ENCODE data around the gene SMIM9.
"Not testable (repeated sequence)": the region's sequence is repeated elsewhere in the genome, so short reads cannot be mapped to it uniquely, and the experiment has no call there.

Gene SMIM9

DNA sequence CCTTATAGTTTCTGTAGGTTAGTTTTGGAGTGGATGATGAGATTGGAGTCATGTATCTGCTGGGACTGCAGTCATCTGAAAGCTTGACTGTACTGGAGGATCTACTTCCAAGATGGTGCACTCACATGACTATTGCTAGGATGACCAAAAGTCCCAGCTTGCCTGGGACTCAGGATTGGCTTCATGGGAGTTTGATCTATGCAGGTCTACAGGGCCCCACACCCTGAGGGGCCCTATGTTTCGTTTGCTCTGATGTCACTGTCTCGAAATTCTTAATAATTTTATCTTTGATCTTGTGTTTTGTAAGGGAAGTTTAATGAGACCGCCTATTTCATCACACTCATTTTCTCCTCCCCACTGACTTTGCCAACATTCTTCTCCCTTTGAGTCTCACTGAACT is at the start of gene SMIM9:
Gene SMIM9, minus strand, starts transcription at position 101 of the 400 bp plus-strand sequence. CDS start 3,806 bp downstream, outside the sequence.
- no peak for DNase-seq

DNA sequence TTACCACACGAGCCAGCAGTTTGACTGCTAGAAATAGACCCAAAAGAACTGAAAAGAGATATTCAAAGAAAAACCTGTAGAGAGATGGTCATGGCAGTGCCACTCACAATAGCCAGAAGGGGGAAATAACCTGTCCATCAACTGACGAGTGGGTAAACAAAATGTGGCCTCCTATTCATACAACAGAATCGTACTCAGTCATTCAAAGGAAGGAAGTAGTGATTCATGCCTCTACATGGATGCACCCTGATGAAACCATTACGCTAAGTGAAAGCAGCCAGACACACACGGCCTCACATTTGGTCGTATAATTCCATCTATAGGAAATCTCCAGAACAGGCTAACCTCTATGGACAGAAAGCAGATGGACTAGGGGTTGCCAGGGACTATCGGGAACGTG is 49.6 kb upstream of the SMIM9 start:
- DNase-seq: not testable (repeated sequence)

DNA sequence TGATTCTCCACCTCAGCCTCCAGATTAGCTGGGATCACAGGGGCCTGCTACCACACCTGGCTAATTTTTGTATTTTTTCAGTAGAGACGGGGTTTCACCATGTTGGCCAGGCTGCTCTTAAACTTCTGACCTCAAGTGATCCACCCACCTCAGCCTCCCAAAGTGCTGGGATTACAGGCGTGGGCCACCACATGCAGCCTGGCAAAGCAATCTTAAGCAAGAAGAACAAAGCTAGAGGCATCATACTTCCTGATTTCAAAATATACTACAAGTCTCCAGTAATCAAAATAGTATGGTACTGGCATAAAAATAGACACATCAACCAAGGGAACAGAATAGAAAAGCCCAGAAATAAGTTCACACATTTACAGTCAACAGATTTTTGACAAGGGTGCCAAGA is 38.9 kb upstream of the SMIM9 start:
- no peak for DNase-seq

DNA sequence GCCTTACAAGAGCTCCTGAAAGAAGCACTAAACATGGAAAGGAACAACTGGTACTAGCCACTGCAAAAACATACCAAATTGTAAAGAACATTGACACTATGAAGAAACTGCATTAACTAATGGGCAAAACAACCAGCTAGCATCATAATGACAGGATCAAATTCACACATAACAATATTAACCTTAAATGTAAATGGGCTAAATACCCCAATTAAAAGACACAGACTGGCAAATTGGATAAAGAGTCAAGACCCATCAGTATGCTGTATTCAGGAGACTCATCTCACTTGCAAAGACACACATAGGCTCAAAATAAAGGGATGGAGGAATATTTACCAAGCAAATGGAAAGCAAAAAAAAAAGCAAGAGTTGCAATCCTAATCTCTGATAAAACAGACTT is 34.1 kb upstream of the SMIM9 start:
- DNase-seq: not testable (repeated sequence)

DNA sequence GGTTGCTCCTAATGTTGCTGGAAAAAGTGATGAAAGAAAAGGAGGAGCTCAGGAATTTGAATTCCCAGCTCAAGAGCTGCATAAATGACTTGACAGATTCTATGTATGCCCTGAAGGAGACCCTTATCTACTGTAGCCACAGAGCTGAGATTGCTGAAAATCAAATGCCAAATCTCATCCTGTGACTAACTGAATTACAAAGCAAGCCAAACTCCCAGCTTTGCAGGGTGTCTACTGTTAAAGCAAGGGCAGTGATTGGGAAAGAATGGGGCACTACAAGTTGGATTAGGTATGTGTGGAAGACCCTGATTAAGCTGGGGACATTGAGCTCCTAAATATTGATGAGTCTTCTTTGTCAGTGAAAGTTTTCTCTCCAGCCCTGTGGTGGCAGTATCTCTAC is 20.8 kb upstream of the SMIM9 start:
- DNase-seq: no peak

DNA sequence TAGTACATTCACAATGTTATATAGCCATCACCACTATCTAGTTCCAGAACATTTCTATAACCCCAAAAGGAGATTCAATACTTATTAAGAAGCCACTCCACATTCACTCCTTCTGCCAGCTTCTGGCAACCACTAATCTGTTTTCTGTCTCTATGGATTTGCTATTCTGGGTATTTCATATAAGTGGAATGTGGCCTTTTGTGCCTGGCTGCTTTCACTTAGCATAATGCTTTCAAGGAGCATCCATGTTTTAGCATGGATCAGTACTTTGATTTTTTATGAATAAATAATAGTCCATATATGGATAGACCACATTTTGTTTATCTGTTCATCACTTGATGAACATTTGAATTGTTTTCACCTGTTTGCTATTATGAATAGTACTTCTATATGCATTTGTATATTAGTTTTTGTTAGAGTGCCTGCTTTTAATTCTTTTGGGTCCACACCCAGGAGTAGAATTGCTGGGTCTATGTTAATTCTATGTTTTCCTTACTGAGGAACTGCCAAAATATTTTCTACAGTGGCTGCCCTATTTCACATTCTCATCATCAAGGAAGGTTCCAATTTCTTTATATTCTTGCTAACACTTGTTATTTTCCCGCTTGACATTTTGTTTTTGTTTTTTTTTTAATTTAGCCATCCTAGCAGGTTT is 16.6 kb upstream of the SMIM9 start:
- no peak for DNase-seq

DNA sequence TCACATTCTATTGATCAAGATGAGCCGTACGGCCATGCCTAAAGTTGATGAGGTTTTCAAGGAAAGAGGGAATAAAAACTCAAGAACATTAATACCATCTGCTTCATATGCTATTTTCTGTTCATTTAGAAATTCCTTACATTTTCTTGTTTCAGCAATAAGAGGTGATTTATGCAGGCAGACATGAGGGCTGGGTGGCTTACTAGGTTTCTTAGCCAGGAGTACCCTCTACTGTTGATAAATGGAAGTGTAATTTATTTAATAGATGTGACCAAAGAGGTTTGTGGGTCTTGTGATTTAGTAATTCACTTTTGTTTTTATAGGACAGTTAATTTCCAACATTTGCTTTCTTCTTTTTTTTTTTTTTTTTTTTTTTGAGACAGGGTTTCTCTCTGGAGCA is 6.4 kb upstream of the SMIM9 start:
- DNase-seq: peak; percentile 42

DNA sequence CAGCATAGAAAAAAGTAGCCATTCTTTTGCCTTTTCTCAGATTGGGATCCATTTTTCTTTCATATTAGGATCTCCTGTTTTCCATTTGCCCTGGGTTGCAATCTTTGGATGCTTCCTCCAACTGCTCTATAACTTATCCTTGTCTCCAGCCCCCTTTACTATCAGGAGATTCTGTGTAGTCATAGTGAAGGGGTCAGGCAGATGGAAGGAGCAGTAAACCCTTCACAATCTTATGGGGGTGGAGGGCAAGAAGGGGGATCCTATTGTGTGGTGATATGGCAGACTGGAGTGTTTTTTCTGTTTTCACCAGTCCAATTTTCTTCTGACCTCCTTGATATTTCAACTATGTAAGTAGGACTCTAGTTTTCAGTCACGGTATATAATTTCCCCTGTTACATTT is 1.7 kb upstream of the SMIM9 start:
- DNase-seq: no peak

DNA sequence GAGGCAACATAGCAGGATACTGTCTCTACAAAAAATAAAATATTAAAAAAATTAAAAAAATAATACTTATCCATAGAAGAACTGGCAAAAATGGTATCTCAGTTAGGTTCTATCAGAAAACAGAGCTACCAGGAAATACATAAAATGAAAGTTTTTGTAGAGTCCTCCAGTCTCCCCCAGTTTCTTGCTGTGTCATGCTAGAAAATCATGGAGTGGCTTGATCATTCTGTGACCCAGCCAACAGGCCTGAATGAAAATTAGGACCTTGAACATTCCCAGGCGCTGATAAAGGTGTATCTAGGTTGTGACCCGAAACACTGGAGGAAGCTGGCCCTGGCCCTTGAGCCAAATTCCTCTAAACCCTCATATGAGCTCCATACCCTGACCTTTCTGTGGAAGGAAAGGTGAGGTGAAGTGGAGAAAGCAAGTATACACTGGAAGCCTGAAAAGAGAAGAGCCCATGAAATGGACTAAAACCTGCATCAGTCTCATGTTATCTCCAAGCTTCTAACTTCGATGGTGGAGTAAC is 652 bp downstream of the SMIM9 start:
- no peak for DNase-seq

DNA sequence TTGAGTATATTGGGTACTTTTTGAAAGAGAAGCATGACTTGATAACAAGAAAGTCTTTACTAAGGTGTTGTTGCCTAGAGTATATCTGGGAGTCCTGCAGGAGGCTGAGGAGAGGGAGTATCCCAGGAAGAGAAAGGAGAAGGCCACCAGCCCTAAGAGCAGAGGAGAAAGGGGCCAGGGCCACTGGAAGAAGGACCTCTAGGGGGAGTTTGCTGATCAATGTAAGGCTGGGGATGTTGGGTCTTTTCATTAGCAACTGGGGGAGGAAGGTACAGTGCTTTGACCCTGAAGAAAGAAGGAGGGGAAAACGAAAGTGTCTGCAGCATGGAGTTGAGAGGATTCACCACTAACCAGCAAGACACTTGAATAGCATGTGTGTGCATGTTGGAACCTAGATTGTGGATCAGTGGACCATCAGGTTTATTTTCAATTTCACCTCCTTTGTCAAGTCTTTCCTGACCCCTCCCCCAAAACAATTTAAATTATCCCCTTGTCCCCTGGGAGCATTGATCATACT is 4.5 kb downstream of the SMIM9 start:
- DNase-seq: no peak

DNA sequence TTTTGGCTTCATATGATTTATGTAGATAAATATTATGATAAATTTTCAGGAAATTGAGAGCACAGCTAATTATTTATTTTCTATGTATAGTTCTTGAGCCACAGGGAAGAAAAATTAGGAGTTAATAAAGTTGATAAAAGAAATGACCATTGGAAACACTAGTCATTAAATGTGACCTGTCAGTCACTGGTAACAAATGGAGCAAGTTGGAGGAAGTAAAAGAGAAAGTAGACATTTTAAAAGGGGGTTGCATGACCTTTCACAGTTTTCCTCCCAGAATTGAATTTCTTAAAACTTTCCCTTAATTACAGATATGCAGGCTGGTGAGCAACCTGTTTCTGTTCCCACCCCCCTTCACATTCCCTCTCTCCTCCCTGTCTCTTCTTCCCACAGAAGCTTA is 5.3 kb downstream of the SMIM9 start:
- DNase-seq: no peak

DNA sequence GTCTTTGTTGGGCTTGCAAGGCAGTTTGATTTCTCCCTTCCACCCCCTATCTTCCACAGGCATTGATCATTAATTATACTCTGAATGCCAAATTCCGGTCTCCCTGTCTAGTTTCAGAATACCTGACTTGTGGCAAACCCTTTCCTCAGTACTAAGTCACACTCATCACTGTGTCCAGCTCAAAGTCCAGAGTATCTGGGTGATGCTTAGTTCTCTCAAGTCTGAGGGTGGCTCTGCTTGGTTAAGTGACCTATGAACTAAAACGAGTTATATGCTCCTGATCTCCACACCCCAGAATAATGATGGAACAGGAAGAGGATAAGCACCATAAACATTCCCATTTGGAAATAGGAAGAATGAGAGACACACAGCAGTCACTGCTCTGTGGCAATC is 6.5 kb downstream of the SMIM9 start:
- DNase-seq: no peak

DNA sequence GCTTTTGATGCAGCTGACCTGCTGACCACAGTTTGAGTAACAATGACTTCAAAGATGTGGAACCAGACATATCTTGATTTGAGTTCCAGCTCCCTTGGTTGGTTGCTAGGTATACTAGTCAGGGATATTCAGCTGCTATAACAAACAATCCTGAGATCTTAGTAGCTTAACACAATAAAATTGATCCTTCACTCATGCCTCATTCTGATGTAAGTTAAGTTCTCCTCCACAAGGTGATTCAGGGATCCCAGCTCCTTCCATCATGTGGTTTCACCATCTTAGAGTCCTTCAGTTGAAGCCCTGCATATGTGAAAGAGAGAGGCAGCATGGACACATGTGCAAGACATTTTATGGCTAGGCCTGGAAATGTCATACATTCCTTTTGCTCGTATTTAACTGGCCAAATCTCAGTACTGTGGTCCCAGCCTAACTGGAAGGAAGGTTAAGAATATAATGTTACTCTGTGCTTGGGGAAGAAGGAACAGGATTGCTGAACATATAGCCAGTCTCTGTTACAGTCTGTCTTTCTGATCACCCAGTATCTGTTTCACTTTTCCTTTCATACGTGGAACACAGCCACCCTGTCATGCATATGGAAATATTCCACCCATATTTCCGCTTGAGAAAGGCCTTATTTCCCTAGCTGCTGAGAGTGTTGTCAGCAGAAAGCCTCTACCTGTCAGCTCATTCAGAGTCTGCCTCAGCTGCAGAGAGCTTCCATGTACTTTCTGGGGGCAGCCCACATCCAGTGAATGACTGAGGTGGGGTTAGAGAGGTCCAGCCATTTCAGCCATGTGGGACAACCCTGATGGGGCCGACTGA is 7.1 kb downstream of the SMIM9 start:
- no peak for DNase-seq

DNA sequence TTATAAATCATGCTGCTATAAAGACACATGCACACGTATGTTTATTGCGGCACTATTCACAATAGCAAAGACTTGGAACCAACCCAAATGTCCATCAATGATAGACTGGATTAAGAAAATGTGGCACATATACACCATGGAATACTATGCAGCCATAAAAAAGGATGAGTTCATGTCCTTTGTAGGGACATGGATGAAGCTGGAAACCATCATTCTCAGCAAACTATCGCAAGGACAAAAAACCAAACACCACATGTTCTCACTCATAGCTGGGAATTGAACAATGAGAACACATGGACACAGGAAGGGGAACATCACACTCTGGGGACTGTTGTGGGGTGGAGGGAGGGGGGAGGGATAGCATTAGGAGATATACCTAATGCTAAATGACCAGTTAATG is 8.9 kb downstream of the SMIM9 start:
- DNase-seq: not testable (repeated sequence)

DNA sequence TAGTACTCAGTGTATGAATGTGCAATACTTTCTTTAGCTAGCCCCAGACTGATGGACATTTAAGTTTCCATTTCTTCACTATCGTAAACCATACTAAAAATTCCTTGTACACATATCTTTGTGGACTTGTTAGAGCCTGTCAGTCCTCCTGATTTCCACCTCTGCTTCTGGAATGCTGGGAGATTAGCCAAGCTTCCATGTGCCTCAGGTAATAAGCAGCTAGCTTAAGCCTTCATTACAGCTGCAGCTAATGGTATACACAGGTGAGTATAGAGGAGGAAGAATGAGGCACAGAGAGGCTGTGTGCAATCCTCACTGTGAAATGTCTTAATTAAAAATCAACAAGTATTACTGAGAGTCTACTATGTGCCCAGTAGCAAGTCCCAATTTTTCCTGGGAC is 9.8 kb downstream of the SMIM9 start:
- DNase-seq: no peak

DNA sequence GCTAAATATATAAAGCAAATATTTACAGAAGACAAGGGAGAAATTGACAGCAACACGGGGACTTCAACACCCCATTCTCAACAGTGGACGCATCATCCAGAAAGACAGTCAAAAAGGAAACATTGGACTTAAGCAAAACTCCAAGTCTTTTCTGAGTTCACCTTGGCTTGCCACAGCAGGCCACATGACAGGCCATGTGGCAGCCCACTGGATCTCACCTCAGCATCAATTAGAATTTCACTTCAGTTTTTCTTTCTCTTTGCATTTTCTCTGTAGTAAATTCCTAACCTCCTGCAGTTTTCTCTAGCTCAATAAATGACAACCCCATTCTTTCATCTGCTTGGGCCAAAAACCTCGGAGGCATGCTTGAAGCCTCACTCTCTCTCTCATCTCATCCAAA is 12.4 kb downstream of the SMIM9 start:
- no peak for DNase-seq

DNA sequence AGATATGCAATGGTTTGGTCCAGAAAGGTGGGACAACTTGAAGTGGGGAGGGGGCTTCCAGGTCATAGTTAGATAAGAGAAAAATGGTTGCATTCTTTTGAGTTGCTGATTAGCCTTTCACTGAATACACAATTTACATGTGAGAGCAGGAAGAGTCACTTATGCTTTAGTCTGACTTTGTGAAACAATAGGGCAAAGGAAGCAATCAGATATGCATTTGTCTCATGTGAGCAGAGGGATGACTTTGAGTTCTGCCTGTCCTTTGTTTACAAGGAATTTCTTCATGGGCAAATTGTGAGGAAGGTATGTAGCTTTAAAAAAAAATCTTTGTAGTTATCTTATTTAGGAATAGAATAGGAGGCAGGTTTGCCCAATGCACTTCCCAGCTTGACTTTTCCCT is 12.9 kb downstream of the SMIM9 start:
- DNase-seq: no peak

DNA sequence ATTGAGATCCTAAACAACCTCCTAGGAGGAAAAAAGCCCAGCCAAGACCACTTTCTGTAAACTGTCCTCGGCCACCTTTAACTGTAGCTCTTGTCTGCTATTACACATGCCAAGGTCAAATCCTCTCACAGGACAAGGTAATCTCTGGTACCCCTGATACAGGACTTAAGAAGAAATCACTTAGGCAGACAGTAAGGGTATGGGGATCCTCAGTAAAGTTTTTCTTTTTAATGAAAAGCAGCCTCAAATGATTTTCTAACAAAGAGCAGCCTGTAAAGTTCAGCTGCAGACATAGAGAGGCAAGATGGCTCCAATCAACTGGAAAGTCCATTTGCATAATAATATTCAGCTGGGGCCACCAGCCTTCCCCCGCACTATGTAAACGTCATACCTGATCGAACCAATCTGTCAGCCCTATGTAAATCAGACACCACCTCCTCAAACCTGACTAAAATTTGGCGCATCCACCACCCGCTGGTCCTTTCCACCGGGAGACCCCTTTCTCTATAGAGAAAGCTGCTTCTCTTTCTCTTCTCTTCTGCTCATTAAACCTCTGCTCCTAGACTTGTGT is 14.6 kb downstream of the SMIM9 start:
- DNase-seq: no peak

DNA sequence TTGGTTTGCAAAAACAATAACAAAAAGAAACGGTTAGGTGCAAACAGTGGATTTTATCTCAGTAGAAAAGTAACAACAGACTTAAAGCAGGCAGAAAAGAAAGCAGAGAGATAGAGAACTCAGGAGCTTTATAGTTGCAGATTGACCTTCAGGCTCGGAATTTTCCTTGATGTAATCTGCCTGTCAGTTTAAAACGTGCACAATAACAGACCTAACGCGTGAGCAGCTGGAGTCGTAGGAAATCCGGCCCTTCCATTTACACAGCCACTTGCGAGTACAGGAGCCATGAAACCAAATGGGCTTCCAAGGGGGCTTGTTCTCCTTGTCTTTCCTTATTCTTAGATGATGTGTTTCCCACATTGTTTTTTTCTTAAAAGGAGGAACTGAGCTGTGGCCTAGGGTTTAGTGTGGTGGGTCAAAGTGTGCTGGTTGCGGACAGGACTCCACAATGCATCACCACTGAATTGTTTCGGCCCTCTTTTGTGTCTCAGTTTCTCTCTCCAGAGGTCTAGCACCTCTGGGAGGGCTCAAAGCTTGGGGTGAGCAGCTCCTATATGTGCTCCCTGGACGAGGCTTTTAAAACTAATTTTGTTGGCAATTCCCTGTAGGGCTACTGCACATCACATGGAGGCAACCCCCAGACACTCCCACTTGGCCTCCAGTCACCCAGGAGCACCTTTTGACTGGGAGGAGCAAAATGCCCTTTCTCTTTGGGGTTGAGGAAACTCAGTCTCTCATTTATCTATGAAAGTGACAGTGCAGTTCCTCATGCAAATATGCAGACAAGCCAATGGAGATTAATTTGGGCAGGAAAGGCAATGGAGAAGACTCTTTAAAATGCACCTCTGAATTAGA is 15.3 kb downstream of the SMIM9 start:
- no peak for DNase-seq

DNA sequence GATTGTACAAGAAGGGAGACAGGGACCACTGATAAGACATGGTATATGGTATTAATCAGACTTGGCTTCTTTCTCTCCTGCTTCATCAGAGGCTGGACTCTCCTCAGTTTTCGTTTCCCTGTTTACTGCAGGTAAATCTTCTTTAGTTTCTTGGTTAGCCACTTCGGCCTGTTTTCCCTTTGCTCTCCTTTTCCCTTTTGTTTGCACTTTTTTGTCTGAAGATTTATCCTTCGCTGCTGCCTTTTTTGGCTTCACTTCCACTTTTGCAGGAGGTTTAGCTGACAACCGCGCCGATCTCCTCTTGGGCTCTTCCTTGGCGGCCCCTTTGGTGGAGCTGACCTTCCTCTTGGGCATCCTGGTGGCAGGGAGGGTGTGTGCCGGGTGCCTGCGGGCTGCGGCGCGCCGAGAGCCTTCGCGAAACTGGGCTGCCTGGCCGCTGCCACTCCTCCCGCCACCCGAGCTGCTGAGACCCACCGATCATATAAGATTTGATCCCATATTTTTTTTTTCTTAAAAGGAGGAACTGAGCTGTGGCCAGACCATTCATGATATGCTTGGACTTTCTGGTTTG is 17.3 kb downstream of the SMIM9 start:
- DNase-seq: not testable (repeated sequence)

DNA sequence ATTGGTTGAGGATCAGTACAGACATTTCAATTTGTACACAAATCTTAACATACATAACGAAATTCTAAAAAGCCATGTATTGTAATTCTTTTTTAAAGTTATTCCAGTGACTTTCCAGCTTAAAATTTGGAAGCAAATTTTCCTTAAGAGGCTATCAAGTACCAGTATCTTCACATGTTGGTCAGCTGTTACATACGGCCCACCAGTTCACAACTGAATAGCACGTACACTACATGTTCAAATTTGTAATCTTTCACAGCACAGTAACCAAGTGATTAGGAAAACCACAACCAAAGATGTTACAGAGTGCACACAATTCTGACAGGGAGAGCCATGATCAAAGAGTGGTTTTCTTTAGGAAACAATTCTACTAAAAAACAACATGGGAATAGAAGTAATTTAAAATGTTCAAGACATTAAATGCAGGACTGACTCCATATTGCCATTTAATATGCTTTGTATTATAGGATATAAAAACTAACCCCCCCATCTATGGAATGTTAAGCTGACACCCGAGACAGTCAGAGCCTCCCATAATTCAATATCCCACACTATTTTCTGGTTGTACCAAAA is 18.1 kb downstream of the SMIM9 start:
- not testable (repeated sequence) for DNase-seq

DNA sequence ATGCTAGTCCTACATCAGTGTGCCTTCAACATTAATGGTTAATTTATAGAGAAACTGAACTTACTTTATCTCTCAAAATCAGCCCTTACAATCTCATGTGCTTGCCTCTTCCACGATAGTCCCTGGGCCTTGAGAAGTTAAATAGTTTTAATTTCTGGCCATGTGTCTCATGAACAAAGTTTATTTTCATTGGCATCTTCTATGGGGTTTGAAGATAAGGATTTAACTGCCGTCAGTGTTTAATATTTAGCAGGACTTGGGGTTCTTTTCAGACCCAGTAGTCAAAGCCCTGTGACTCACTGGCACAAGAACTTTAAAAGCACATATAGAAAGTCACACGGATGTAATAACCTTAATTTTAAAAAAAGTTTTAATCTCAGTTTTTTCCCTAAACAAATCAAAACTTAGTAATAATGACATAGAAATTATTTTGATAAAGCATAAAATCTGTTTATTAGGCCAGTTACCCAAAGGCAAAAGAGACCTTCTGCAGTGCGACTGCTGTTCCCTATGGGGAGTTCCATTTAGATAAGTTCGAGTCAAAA is 19.1 kb downstream of the SMIM9 start:
- no peak for DNase-seq
